Activated naive CD8-positive, alpha-beta T cell treated with anti-CD3 and anti-CD28 coated beads, Interleukin-2, amount 50 U/mL, for 16 hours (primary cell): ENCODE data around the gene BPIFA3.

Experiments
- DNase-seq: peaks from one replicate; pipeline ENCODE4 v3.0.0-alpha.2; 2020; ENCODE audit warnings: low read depth, low spot score

Gene BPIFA3

DNA sequence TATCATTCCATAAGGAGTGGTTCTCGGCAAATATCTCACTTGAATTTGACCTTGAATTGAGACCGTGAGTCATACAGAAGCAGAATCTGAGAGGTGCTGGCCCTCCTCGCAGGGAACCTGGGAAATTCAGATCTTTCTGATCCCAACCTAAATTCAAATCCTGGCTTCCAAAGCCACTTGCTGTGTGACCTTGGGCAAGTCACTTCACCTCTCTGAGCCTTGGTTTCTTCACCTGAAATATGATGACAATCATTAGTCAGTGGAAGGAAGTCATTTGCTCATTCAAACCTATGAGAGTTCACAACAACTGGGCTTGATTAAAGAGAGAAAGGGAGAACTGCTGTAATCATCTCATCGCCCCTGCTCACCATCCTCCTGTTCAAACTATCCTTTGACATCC, 7.2 kb downstream of the BPIFA3 start:
- no peak for DNase-seq

DNA sequence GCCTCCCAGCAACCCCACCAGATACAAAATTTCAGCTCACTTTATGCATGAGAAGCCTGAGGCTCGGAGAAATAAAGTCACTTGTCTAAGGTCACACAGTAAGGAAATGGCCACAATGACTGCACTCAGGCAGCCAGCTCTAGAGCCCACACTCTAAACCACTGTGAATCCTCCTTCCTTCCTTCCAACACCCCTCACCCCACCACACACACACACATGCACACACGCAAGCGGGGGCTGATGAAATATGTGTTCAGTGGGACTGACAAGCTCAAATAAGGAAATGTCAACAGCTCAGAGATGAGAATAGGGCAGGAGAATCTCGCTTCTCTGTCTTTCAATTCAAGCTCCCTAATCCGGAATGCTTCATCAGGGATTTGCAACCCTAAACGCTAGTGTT, 12.7 kb downstream of the BPIFA3 start:
- DNase-seq: no peak

DNA sequence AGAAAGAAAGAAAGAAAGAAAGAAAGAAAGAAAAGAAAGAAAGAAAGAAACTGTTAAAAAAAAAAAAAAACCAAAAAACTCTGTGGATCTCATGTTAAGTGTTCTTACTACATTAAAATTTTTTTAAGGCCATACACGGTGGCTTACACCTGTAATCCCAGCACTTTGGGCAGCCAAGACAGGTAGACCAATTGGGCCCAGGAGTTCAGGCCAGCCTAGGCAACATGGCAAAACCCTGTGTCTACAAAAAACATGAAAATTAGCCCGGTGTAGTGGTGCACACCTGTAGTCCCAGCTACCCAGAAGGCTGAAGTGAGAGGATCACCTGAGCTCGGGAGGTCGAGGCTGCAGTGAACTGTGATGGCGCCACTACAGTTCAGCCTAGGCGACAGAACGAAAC, 14.1 kb downstream of the BPIFA3 start:
- no peak for DNase-seq

DNA sequence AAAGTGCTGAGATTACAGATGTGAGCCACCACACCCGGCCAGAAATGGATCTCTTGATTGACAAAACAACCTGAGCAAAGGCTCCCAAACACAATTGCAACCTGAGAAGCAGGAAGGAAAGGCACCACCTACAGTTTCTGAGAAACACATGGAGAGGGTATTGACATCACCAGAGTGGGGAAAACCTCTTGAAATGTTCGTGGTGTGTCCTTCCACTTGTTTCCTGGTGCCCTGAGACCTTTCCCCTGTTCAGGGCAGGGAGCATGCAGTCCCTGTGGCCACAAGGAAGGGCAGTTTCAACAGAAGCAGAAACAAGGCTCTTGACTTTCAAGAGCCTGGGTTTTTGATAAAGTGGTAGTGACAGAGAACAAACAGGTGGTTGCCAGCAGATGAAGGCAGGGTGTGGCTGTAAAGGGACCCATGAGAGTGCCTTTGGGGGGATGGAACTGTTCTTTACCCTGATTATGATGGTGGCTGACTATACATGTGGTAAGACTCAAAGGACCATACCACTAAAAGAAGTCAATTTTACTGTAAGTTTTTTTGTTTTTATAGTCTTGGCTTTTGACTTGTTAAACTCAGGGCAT, 15.4 kb downstream of the BPIFA3 start:
- no peak for DNase-seq

DNA sequence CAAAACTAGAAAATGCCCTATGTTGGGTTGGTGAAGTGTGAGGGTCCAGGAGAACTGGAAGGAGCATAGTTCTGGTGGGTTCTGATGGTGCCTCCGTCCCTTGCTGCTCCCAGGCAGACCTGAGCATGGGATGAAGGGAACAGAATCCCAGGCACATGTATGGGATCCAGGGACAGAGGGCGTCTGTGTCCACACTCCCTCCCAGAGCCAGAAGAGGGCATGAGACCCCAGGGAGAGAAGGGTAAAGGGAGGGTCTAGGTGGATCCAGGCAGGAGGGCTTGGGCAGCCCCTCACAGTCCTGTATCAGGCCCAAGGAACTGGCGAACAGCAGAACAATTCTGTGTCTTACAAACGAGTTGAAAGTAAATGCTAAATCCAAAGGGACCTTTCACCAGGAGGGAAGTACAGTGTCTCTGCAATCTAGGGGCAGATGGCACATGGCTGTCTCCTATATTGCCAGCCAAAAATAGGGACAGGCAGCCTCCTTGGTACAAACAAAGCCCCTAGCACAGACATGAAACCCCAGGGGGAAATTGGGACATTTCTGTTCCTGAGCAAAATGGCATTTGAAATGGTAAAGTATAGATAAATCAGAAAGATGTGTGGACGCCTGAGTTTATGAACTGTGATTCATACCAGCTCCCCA, 16.1 kb downstream of the BPIFA3 start:
- DNase-seq: no peak

DNA sequence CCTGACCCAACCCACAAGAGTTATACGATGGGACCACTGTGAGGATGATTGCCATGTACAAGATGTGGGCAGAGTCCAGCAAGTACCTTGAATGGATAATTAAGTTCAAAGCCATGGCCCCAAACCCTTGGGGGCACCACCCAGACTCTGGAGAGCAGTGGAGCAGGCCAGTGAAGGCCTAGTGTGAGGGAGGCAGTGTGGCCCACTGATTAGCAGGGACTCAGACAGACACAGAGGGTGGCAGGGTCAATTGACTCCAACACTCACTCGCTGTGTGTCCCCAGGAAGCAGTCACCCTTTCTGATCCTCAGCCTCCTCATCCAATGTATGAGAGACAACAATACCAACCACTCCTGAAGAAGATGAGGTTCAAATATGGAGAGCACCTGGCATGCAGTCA, 16.9 kb downstream of the BPIFA3 start:
- DNase-seq: no peak

DNA sequence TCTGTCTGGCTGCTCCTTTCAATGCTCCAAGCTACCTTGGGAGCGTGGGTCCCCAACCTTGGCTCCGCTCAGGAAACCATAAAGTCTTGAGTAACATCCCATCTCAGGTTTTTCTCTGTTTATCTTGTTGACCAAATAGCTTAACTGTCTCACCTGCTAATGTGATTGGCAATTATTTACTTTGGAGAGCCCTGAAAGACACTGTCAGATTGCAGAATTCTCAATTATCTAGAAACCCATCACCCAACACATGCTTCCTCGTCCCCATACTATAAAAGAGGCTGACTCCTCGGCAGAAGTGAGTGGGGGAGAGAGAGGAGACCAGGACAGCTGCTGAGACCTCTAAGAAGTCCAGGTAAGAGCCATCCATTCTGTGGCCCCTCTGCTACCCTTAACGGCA, 18.5 kb downstream of the BPIFA3 start, which contains the start of gene BPIFA1:
Gene BPIFA1, plus strand, starts transcription at position 301 of the 400 bp plus-strand sequence. CDS start 1,716 bp downstream, outside the sequence.
- no peak for DNase-seq

DNA sequence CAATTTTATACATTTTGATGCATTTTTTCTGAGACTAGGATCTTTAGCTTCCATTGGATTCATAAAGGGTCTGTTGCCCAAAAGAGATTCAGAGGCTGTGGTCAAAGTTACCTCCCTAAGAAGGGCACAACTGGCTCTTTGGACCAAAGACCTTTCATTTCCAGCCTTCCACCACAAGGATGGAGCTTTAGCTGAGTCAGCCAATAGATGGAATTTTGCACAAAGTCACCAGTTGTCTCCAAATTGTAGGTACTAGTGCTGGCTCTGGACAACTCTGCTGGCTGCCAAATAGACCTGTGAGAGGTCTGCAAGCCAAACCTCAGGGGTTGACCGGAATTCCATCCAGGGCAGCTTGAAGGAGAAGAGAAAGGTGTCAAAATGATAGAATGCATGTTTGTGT, 19.2 kb downstream of the BPIFA3 start:
- DNase-seq: no peak

DNA sequence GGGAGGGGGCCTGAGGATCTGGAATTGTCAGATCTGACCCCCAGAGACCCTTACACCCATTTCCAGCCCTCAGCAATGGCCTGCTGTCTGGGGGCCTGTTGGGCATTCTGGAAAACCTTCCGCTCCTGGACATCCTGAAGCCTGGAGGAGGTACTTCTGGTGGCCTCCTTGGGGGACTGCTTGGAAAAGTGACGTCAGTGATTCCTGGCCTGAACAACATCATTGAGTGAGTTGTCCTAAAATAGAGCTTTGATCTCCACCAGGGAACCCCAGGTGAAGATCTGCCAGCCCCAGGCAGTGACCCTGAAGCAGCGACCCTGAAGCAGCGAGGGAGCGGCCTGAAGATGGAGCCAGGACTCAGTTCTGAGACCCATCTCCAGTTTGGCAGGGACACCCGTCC, 20.8 kb downstream of the BPIFA3 start:
- no peak for DNase-seq

DNA sequence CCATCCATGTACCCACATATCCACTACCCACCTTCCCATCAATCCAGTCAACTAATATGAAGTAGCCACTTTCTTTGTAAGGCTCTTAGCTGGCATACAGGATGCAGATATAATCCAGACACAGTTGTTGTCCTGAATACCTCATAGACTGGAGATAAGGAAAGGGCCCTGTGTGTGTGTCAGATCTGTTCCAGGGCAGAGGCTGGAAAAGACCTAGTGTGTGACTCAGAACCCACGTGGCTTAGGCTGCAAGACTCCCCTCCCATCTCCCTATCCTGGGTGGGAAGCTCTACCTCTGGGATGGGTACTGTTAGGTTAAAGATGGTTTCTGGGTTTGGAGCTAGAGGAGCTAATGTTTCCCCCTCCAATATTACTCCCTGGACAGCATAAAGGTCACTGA, 22.3 kb downstream of the BPIFA3 start:
- no peak for DNase-seq

DNA sequence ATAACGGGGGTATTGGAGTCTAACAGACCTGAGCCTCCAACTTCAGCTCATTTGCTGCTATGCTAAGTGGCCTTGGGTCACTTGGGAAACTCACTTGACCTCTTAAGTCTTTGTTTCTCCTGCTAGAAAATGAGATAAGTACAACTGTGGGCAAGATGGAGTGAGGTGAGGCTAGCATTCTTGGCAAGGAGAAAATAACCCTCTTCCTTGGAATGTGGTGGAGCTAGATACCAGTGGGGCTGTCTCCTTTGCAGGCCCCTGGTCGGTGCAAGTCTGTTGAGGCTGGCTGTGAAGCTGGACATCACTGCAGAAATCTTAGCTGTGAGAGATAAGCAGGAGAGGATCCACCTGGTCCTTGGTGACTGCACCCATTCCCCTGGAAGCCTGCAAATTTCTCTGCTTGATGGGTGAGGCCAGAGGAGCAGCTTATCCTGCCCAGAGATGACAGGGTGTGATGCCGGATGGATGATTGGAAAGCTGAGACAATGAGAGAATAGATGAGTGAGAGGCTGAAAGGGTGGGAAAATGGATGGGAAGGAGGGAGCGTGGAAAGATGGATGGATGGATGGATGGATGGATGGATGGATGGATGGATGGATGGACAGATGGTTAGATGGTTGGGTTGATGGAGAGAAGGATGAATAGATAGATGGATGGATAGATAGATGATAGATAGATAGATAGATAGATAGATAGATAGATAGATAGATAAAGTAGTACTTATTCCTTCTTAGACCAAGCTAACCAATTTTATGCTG, 23.0 kb downstream of the BPIFA3 start:
- DNase-seq: no peak

DNA sequence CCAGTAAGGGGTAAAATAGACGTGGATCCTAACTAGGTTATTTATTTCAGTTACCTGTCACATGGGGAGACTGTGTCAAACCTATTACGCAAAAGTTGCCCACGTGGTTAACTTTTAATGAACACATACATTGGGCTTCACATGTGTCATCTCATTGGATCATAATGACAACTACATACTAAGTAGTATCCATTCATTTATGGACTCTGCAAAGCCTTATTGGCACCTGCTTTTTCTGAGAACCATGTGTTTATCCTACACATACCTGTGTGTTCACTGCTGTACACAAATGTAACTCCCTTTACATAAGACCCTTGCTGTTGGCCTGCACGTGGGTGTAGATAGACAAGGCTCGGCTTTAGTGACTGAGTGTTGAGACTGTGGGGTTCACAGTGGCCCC, 23.8 kb downstream of the BPIFA3 start:
- no peak for DNase-seq

DNA sequence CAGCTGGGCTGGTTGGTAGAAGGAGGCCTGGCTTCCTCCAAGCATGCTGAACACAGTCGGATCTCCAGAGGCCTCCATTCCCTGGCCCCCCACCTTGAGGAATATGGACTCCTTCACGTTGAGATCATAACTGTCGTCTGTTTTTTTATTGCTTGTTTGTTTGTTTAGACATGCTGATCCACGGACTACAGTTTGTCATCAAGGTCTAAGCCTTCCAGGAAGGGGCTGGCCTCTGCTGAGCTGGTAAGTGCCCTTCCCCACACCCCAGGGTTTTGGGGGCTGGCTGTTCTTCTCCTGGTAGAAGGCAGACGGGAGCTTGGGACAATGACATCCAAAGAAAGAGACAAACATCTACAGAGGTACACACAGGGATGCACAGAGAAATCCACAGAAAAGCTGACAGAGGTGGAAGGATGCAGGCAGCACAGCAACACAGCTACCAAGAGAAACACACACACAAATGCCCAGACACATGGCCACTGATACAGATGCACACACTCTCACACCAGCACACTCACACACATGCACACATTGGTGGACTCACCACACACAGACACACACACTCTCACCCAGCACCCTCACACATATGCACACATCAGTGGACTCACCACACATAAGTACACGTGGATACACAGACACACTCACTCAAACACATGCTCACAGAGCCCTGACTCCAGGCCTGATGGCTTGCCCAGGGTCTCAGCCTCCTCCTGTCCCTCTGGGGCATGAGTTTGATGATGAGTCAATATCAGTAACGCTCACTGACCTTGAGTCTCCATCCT, 25.4 kb downstream of the BPIFA3 start:
- DNase-seq: no peak

DNA sequence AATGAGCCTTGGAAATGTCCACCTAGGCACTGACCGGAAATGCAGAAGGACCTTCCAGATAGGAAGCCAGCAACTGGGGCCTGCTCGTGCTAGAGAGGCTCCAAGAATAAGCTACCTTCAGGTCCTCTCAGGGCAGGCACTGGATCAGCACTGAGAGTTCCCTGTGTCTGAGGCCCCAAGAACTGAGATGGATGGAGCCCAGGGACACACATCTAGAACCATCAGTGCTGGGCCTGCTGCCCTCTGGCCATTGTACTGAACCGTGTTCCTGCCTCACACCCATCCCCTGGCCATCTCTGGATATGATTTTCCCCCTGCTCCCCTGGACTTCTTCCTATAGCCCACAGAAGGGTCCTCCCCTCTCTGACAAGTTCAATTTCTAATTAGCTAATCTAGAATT, 28.9 kb downstream of the BPIFA3 start:
- no peak for DNase-seq

DNA sequence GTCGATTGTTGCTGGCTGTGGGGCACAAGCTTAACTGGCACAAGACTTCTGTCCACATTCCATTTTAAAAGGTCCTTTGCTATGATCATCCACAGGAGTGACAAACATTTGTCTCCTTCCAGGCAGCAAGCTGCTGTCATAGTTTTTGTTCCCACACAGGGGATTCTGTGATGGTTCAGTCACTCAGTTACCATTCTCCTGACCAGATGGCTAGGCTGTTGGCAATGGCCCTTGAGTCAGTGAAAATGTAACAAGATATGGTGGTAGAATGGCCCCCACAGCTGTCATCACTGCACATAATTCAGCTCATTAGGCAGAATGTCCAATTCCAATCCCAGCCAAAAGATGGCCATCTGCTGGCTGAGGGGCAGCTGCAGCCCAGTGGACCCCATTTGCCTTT, 32.3 kb downstream of the BPIFA3 start:
- no peak for DNase-seq

DNA sequence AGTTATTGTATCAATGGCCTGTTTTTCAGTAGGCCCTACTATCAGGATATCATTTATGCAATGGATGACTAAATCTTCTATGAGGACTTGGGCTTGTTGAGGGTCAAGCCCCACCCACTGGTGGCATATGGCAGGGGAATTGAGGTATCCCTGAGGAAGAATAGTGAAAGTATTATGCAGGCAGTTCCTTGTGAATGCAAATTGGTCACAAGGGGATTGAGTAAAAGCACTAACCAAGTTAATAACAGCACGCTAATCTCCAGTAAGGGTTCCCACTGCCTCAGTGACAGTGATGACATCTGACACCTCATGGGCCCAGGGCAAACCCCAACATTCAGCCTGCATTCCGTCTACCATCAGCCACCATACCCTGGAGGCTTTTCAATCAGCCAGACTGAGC, 33.5 kb downstream of the BPIFA3 start:
- DNase-seq: no peak

DNA sequence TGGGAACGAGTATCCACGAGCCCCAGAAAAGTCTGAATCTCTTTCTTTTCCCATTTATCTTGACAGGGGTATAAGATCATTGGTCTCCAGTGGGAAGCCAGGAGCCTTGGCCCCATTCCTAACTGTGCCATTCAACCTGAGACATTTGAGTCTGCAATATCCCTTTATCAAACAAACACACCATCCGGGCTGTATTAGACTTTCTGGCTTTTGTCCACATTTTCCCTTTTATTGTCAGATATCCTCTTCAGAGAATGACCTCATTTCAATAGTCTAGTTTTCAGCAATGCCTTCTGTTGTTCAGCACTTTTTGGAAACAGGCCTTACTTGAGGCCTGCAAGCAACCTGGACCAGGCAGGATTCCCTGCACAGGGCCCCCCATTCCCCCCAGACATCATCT, 34.3 kb downstream of the BPIFA3 start:
- no peak for DNase-seq

DNA sequence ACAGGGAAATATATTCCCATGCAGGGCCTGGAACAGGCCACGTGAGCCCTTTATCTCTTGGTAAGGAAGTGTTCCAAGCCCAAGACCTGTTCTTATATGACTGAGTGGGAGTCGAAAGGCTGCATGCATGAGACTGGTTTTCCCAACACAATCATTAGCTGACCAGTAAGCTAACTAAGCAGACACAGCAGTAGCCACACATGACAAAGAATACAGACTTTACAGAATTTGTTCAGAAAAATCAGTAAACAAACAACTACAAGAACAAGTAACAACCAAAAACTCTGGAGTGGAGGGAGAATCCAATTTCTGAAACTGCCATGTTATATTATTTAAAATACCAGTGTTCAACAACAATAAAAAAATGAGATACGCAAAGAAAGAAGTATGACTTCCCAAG, 35.3 kb downstream of the BPIFA3 start:
- DNase-seq: no peak

DNA sequence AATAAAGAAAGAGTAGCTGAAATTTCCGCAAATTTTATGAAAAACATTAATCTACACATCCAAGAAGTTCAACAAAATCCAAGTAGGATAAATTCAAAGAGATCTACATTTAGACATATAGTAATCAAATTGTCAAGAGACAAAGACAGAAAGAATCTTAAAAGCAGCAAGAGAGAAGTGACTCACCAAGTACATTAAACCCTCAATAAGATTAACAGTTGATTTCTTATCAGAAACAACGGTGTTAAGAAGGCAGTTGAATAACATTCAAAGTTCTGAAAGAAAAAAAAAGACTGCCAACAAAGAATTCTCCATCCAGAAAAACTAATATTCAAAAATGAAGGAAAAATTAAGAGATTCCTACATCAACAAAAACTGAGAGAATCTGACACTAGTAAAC, 37.9 kb downstream of the BPIFA3 start:
- DNase-seq: no peak

DNA sequence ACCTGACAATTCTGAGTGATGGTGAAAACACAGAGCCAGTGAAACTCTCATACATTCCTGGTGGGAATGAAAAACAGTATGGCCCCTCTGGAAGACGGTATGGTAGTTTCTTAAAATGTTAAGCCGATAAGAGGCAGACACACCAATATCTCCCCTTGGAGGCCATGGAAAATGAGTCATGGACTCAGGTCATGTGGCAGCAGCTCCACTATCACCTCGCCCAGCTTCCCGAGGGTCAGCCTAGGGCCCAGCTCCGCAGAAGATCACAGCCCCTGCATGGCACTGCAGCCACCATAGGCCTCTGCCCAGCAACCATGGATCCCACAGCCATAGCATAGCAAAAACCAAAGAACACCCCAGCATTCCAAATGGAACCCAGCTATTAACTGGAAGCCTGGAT, 40.1 kb downstream of the BPIFA3 start:
- no peak for DNase-seq

DNA sequence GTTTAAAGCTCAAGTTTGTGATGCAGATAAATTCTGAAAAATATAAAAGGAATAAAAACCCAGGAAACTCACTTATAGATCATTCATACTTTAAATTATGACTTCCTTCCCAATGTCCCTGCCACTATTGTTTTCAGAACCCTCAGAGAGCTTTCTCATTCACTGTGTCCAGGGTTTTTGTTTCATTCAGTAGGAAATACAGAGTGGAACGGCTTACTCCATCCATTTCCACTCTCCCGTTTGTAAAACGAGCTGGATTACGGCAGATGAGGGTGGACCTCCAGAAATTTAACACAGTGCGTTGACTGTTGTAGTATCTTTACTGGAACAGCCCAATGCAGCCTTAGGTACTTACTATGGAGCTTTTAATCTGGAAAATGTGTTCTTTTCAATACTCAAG, 42.2 kb downstream of the BPIFA3 start:
- DNase-seq: no peak

DNA sequence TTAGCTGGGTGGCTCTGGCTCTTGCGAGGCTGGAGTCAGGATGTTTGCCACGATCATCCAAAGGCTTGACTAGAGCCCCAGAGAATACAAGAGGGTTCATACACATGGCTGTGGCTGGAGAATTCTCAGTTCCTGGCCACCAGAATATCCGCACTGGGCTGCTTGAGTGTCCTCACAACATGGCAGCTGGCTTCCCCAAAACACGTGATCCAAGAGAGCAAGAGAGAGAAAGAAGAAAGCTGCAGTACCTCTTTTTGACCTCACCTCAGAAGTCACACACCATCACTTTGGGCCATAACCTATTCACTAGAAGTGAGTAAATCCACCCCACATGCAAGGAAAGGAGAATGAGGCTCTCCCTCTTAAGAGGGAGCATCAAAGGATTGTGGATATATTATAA, 44.3 kb downstream of the BPIFA3 start:
- DNase-seq: no peak
